Neuron (in vitro differentiated cells): ENCODE data around the gene MCEE.
"Not testable (repeated sequence)": the region's sequence is repeated elsewhere in the genome, so short reads cannot be mapped to it uniquely, and the experiment has no call there.

Source experiments
- H2AFZ ChIP-seq: one replicate; pipeline ENCODE4 v1.6.1; 2013; ENCODE audit warnings: low read depth, mild to moderate bottlenecking, inconsistent platforms, low read length, moderate library complexity
- H3K27me3 ChIP-seq: one replicate; pipeline ENCODE4 v1.6.1; 2013; ENCODE audit warnings: low read length; ENCODE audit not compliant: insufficient read depth
- H3K36me3 ChIP-seq: one replicate; pipeline ENCODE4 v1.6.1; 2013; ENCODE audit warnings: low read length; ENCODE audit not compliant: insufficient read depth
- H3K4me1 ChIP-seq: one replicate; pipeline ENCODE4 v1.6.1; 2013; ENCODE audit warnings: low read length; ENCODE audit not compliant: insufficient read depth
- H3K4me3 ChIP-seq: 2 replicates; pipeline ENCODE4 v1.5.1; 2013; ENCODE audit warnings: mild to moderate bottlenecking, low read length, moderate library complexity
- H3K9me3 ChIP-seq: one replicate; pipeline ENCODE4 v1.6.1; 2013; ENCODE audit warnings: low read length

Gene MCEE

DNA sequence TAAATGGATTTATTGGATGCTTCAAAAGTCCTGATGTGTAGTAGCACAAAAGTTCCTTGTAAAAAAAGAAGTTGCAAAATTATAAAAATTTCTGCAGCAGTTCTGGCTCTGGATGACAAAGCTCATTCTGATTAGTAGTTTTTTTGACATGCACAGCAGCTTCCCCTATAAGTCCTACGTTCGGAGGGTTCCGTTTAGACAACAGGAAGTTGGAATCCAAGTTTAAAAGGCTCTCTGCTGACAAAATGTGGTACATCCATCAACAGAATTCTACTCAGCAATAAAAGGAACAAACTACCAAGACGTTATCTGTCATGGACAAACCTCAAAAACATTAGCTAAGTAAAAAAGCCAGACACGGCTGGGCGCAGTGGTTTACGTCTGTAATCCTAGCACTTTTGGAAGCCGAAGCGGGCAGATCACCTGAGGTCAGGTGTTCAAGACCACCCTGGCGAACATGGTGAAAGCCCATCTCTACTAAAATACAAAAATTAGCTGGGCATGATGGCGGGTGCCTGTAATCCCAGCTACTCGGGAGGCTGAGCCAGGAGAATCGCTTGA lies 46.2 kb downstream of the MCEE start:
- not testable (repeated sequence) for H3K36me3 ChIP-seq, H2AFZ ChIP-seq, H3K9me3 ChIP-seq, H3K27me3 ChIP-seq, H3K4me1 ChIP-seq, H3K4me3 ChIP-seq

DNA sequence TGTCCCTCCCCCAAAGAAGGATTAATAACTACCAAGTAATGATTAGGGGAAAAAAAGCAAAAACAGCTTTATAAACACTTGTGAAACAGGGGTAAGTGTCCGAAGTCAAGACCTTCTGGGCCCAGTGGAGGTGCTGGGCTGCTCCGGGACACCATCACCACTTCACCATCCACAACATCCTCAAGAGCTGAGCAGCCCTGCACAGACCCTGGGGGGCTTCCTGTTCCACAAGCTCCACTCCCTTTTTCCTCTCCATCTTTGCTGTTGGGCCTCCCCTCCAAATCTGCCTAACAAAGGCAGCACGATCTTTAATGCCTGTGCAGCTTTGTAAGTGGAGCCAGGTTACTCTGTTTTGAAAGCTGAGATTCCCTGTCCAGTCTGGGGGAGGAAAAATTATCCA lies 46.7 kb downstream of the MCEE start:
- not testable (repeated sequence) for H3K27me3 ChIP-seq, H3K4me1 ChIP-seq, H3K36me3 ChIP-seq, H2AFZ ChIP-seq, H3K4me3 ChIP-seq, H3K9me3 ChIP-seq

DNA sequence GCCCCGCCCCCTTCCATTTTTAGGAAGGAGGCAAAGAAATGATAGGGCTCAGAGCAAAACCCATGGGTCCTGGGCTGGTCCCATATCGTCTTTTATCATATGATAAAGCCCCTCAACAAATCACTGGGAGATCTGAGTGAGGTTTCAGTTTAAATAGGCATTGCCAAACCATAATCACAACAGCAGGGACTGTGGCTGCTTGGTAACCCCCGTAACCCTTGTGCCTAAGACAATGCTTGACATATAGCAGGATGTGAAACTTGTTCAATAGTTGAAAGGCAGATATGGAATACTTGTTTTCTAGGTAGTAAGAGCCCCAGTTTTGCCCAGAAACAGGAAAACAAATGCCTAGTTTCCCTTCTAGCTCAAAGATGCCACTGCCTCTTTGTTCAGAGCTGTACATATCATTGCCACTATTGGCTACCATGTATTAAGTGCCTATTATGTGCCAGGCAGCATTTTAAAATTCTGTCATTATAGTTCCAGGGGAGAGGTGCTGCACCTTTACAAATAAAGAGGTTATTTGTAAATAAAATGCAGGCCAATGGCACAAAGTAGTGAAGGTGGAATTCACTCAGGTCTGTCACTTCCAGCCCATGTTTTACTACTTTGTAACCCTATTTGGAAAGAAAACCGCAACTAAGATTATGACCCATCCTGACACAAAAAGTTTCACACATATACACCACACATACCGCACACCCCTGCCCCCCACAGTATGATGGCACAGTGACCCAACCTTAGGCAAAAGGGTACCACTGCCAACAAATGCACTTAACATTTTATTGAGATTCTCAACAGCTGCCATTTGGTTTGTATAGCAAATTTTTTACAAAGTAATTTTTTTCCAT lies 47.4 kb downstream of the MCEE start:
- H3K4me3 ChIP-seq, result no peak overlapping the region
- no peaks in the 10 kb centered on the region for H3K9me3 ChIP-seq
- H3K36me3 ChIP-seq, result peaks cover 14% of the 10 kb centered on the region
- H3K27me3 ChIP-seq, result no peaks in the 10 kb centered on the region
- no peaks in the 10 kb centered on the region for H3K4me1 ChIP-seq
- H2AFZ ChIP-seq, result no peak overlapping the region

DNA sequence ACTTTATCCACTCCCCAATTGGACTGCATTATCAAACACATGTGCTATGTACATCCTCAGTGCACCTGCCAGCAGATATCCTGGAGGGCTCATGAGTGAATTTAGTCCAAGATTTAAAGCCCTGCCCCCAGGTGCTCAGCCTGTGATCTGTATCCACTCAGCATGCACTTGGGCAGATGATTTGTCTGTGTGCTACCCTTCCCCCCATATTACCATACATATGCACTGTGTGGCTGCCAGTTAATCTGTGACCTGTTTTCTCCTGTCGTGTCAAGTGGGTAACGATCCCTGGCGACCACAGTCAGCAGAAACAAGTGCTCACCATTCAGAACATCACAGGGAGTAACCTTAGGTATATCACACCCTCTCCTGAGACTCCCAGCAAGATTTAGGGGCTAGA lies 51.4 kb downstream of the MCEE start:
- no peaks in the 10 kb centered on the region for H3K9me3 ChIP-seq
- H3K4me1 ChIP-seq, result no peaks in the 10 kb centered on the region
- H2AFZ ChIP-seq, result no peak overlapping the region
- H3K27me3 ChIP-seq, result no peaks in the 10 kb centered on the region
- no peak overlapping the region for H3K4me3 ChIP-seq
- peaks cover 45% of the 10 kb centered on the region for H3K36me3 ChIP-seq

DNA sequence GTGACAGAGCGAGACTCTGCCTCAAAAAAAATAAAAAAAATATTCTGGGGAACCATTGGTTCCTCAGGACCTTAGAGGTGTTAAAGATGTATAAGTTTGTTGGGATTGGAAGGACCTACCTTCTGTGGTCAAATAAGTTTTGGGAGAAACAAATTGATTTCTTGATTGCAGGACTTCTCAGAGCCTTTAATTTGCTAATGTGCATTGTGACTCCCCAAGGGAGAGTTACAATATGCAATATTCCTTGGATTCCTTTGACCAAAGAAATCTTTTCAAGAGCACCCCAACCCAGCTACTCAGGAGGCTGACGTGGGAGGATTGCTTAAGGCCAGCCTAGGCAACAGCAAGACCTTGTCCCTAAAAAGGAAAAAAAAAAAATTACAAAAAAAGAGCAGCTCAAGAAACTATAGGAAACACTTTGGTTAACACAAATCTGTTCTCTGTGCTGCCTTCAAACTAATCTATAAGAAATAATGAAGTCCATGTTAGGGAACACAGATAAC lies 55.1 kb downstream of the MCEE start:
- no peaks in the 10 kb centered on the region for H3K27me3 ChIP-seq
- H3K9me3 ChIP-seq, result no peaks in the 10 kb centered on the region
- no peak overlapping the region for H3K4me3 ChIP-seq
- H3K4me1 ChIP-seq, result no peaks in the 10 kb centered on the region
- H3K36me3 ChIP-seq, result peaks cover 60% of the 10 kb centered on the region
- H2AFZ ChIP-seq, result no peak overlapping the region

DNA sequence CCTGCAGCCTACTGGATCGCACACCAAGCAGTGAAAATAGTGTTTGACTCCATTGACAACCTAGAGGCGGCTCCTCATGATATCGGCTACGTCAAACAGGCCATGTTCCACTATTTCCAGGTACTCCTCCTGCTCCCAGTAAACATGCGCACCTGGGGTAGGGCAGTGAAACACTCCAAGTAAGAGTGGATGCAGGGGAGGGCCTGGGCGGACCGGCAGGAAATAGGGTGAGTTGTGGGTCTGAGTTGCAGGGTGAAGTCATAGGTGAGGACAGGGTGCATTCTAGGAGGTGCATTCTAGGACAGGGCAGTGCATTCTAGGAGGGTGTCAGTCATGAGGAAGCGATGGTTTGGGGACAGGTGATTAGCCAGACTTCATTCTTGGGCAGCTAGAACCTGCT lies 56.6 kb downstream of the MCEE start:
- H3K36me3 ChIP-seq, result peaks cover 53% of the 10 kb centered on the region
- peaks cover 8% of the 10 kb centered on the region for H3K4me1 ChIP-seq
- no peaks in the 10 kb centered on the region for H3K9me3 ChIP-seq
- no peak overlapping the region for H2AFZ ChIP-seq
- no peak overlapping the region for H3K4me3 ChIP-seq
- H3K27me3 ChIP-seq, result no peaks in the 10 kb centered on the region

DNA sequence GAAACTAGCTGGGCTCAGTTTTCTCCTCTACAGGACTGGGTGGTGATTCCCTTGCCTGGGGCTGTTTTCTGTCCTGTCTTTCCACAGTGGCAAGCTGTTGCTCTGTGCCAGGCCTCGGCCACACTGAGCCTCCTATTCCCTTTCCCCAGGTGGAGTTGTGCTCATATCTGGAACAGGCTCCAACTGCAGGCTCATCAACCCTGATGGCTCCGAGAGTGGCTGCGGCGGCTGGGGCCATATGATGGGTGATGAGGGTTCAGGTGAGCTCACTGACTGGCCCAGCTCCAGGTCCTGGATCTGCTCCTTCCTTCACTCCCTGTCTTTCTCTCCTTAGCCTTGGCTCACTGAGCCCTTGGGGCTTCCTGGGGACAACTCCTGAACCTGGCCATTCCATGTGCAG lies 57.5 kb downstream of the MCEE start:
- Histone ChIP-seq H3K4me3 (no peak overlapping the region), H3K36me3 (peaks cover 44% of the 10 kb centered on the region), H3K4me1 (peaks cover 8% of the 10 kb centered on the region), H3K9me3 (no peaks in the 10 kb centered on the region), H3K27me3 (no peaks in the 10 kb centered on the region), H2AFZ (no peak overlapping the region)

DNA sequence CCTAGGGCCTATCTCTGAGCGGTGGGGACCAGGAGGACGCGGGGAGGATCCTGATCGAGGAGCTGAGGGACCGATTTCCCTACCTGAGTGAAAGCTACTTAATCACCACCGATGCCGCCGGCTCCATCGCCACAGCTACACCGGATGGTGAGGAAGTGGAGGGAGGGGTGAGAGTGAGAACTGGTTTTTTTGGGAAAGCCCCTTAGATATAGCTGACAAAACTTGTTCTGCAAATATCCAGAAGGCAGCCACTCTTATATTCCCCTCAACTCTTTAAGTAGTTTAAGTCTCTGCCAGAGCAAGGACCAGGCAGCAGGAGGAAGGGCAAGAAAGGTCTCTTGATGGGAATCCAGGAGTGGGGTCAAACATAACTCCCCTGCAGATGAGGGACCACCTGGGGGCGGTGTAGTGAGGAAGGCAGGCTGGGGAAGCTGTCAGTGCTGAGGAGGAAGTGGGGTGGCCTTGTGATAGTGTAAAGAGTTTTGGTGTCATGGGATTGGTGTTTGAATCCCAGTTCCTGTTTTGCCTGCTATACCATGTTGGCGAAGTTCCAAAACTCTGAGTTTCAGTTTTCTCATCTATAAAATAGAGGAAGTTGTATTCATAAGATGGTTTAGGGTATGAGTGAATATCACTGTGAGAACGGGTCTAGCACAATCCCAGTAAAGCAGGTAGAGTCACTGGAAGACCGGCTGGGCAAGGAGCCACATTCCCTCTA lies 58.2 kb downstream of the MCEE start:
- H3K27me3 ChIP-seq, result no peaks in the 10 kb centered on the region
- H3K4me1 ChIP-seq, result peaks cover 8% of the 10 kb centered on the region
- no peak overlapping the region for H3K4me3 ChIP-seq
- peaks cover 38% of the 10 kb centered on the region for H3K36me3 ChIP-seq
- H2AFZ ChIP-seq, result no peak overlapping the region
- H3K9me3 ChIP-seq, result no peaks in the 10 kb centered on the region

DNA sequence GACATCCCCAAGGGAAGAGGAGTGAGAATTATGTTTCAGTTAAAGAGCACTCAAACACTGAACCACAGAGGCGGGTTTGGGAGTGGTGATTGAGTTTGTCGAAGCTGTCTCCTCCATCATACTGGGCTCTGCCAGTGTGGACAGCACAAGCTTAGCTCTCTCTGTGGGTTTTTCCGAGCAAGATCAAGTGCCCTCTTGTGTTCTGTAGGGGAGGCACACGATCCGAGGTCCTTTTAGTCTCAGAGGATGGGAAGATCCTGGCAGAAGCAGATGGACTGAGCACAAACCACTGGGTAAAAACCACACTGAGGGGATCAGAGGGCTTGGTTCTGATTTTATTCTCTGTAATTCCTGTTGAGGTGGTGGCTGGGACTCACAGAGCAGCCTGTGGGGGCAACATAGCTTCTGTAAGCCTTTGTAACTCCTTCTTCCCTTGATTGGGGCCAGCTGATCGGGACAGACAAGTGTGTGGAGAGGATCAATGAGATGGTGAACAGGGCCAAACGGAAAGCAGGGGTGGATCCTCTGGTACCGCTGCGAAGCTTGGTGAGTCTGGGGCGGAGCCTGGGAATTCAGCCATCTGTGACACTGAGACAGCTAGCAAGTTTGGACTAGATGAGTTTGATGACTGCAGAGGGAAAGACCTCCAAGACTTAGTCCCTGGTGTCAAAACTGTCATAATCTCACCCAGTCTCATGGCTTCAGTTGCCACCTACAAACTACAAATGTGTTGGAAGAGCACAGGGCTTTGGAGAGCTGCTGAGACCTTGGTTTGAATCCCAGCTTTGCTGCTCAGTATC lies 59.5 kb downstream of the MCEE start:
- peaks cover 8% of the 10 kb centered on the region for H3K4me1 ChIP-seq
- no peaks in the 10 kb centered on the region for H3K27me3 ChIP-seq
- peak overlapping the region; percentile 86 for H3K4me3 ChIP-seq
- no peak overlapping the region for H2AFZ ChIP-seq
- H3K9me3 ChIP-seq, result no peaks in the 10 kb centered on the region
- peaks cover 26% of the 10 kb centered on the region for H3K36me3 ChIP-seq

DNA sequence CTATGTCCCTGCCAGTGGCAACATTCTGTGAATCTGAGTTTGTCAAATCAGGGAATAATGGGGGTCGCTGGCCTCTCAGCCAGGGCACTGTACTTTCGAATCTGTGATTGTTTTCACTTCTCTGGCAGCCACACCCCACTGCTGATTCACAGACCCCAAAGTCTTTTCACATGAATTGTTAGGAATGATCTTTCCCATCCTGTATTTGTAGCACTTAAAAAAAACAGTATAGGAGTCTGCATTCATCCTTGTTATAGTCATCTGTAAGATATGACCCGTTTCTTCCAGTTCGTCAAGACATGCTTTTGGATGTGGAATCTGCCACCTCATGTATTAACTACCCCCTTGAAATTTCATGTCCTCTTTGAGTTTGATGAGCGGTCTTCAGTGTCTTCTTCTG lies 60.7 kb downstream of the MCEE start:
- H3K9me3 ChIP-seq, result no peaks in the 10 kb centered on the region
- H3K27me3 ChIP-seq, result peaks cover 3% of the 10 kb centered on the region
- H3K4me3 ChIP-seq, result peak overlapping the region; percentile 86
- peaks cover 8% of the 10 kb centered on the region for H3K4me1 ChIP-seq
- H3K36me3 ChIP-seq, result peaks cover 23% of the 10 kb centered on the region
- H2AFZ ChIP-seq, result peak overlapping the region; percentile 74

DNA sequence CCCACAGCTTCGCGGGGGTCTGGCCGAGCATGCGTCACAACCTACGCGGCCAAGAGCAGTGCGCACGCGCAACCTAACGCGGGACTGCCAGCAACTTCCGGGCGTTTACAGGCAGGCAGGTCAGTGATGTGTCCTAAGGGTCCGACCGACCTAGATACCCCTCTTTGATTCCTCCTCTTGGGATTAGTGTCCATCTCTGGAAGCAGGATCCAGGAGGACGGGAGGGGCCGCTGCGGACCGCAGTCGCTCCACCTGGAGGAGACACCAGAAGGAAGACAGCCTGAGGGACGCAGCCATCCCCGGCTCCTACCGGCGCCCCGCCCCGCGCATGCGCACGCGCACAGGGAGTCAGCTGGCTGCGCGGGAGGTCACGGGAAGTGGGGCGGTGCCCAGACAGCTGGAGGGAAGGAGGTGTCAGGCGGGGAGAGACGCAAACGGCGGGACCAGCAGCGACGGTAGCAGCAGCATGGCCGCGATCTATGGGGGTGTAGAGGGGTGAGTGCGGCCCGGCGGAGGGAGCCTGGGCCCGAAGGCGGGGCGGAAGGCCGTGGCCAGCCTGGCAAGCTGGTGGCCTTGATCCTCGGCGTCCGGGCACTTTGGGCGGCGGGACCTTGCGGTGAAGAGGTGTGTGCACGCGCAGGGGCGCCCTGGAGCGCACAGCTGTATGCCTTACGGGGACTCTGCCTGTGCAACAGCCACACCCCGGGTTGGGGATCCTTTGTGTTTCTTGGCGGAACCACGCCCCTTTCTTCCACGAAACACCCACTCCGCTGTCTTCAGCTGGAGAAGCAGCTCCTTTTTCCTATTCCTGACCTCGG lies 61.6 kb downstream of the MCEE start, which contains the start of gene NAGK:
Gene NAGK, plus strand, starts transcription at position 431 of the 818 bp plus-strand sequence. Its CDS starts 36 bp downstream, at position 467.
- H3K9me3 ChIP-seq, result no peaks in the 10 kb centered on the region
- H3K36me3 ChIP-seq, result peaks cover 13% of the 10 kb centered on the region

DNA sequence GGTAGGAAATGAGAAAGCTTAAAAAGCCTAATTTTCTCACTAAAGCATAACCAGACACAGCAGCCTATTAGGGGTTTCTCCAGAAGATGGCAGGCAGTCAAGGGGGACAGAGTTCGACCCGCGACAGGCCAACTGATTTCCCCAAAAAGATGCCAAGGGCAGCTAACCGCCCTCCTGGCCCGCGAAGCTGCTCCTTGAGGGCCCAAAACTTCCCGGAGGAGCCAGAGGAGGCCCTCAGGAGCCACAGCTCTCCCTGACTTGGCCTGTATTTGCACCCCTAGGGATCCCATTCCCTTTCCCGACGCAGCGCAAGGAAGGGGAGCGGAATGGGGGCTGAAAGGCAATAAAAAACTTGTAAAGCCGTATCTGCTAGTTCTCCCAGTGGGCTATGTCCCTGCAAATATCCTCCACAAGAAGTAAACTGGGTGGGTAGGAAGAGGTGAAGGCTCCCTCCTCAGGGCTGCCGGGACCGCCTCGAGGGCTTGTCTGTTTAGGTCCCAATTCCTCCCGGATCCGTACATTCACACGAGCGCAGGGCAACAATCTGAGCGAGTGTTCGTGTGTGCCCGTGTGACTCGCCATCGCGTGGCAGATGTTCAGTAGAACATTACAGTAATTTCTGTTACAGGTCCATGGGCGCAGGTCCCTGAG lies 62.3 kb downstream of the MCEE start:
- Histone ChIP-seq H3K4me1 (peaks cover 8% of the 10 kb centered on the region), H3K9me3 (no peaks in the 10 kb centered on the region), H2AFZ (peak overlapping the region; percentile 74), H3K4me3 (peak overlapping the region; percentile 86), H3K36me3 (peaks cover 9% of the 10 kb centered on the region), H3K27me3 (peaks cover 12% of the 10 kb centered on the region)

More for the DNA sequence above, 61.6 kb downstream of the MCEE start, which contains the start of gene NAGK:
- peak within 1 kb of the TSS; percentile 86 for H3K4me3 ChIP-seq
- H3K27me3 ChIP-seq, result peaks cover 7% of the 10 kb centered on the region
- H3K4me1 ChIP-seq, result peaks cover 8% of the 10 kb centered on the region
- H2AFZ ChIP-seq, result peak within 1 kb of the TSS; percentile 74
